Endodermal cell (in vitro differentiated cells): ENCODE results near the gene SH2D3C. TPM values are rescaled to one million over a fixed set of nuclear protein-coding genes. Genes with fewer than 3 reads are reported as not detected.
A peak's percentile ranks its signal among the peaks of the same experiment; 100 is the strongest.

ENCODE experiments used
- DNase-seq: peaks from one replicate; pipeline ENCODE4 v3.0.0-alpha.2; 2017
- H3K27ac ChIP-seq: 2 replicates; pipeline ENCODE4 v1.5.1; 2013; ENCODE audit warnings: mild to moderate bottlenecking, low read depth, low read length, moderate library complexity
- H3K27me3 ChIP-seq: 2 replicates; pipeline ENCODE4 v1.6.1; 2013; ENCODE audit warnings: mild to moderate bottlenecking, low read length, moderate library complexity; ENCODE audit not compliant: insufficient read depth, control insufficient read depth, poor library complexity, severe bottlenecking
- H3K36me3 ChIP-seq: 2 replicates; pipeline ENCODE4 v1.7.0; 2013; ENCODE audit warnings: mild to moderate bottlenecking, low read length, moderate library complexity; ENCODE audit not compliant: control insufficient read depth, insufficient read depth
- H3K4me1 ChIP-seq: one replicate; pipeline ENCODE4 v1.7.0; 2013; ENCODE audit warnings: low read length; ENCODE audit not compliant: control insufficient read depth, insufficient read depth
- H3K4me3 ChIP-seq: 2 replicates; pipeline ENCODE4 v1.5.1; 2013; ENCODE audit warnings: mild to moderate bottlenecking, low read length, moderate library complexity
- H3K9ac ChIP-seq: 2 replicates; pipeline ENCODE4 v1.6.1; 2013; ENCODE audit warnings: mild to moderate bottlenecking, low read length, moderate library complexity; ENCODE audit not compliant: poor library complexity, severe bottlenecking; ENCODE audit errors: extremely low read depth
- H3K9me3 ChIP-seq: 2 replicates; pipeline ENCODE4 v1.6.1; 2013; ENCODE audit warnings: mild to moderate bottlenecking, low read length, moderate library complexity; ENCODE audit not compliant: control insufficient read depth
- H3K27ac Mint-ChIP-seq: 2 replicates; pipeline ENCODE4 v1.8.0; 2020; ENCODE audit warnings: mixed read lengths
- H3K27me3 Mint-ChIP-seq: 2 replicates; pipeline ENCODE4 v1.8.0; 2021; ENCODE audit warnings: mild to moderate bottlenecking, mixed read lengths; ENCODE audit not compliant: insufficient read depth
- H3K36me3 Mint-ChIP-seq: 2 replicates; pipeline ENCODE4 v1.8.0; 2020; ENCODE audit warnings: low read depth, mixed read lengths
- H3K4me1 Mint-ChIP-seq: 2 replicates; pipeline ENCODE4 v1.8.0; 2020; ENCODE audit warnings: mixed read lengths
- H3K4me3 Mint-ChIP-seq: 2 replicates; pipeline ENCODE4 v1.8.0; 2020; ENCODE audit warnings: mild to moderate bottlenecking, moderate library complexity, mixed read lengths
- H3K9me3 Mint-ChIP-seq: 2 replicates; pipeline ENCODE4 v1.8.0; 2020; ENCODE audit warnings: mild to moderate bottlenecking, mixed read lengths
- CTCF ChIP-seq: fragments of 200-600 bp; sonication (generic); conservative IDR thresholded peaks from 2 replicates; pipeline ENCODE4 v1.5.0; 2021; ENCODE audit warnings: antibody characterized with exemption, mild to moderate bottlenecking
- WGBS, 2 experiments: methylation state at CpG; one replicate each; pipeline versions ENCODE4 v1.1.5 to v1.1.7; 2013; ENCODE audit warnings: missing lambda C conversion rate in 2 of 2, mixed read lengths in 1 of 2; ENCODE audit not compliant: insufficient coverage in 1 of 2, insufficient read length in 1 of 2; 5-methylcytosine and 5-hydroxymethylcytosine counted together
- total RNA-seq, 2 donors: library from RNA; stranded (reverse); fragmentation: NEBNext Ultra II Directional in 1 of 2; extraction: Animal tissue kit (Norgen Biotek cat#: 25700) in 1 of 2; gene quantifications; 2 replicates in 1 of 2; 3 replicates in 1 of 2; pipeline ENCODE4 v1.2.1, GENCODE V29; 2021

The SH2D3C gene
- total RNA-seq, 2 donors from 2014 or later: 0.77 to 1.4 TPM

GRCh38 chr9:127755061-127756060 is 23.1 kb downstream of the SH2D3C start:
- H3K4me1 ChIP-seq: no peaks in the 10 kb centered on the region
- H3K36me3 ChIP-seq: no peaks in the 10 kb centered on the region
- H3K36me3 Mint-ChIP-seq: no peaks in the 10 kb centered on the region
- no peaks in the 10 kb centered on the region for H3K9me3 Mint-ChIP-seq
- WGBS, 2 experiments: 9 to 29% methylated on average over 18 to 58 of the region's 61 CpGs
- H3K4me3 Mint-ChIP-seq: peak overlapping the region; percentile 45
- H3K9me3 ChIP-seq: no peaks in the 10 kb centered on the region
- no peak overlapping the region for H3K27ac Mint-ChIP-seq
- H3K27me3 Mint-ChIP-seq: peaks cover 55% of the 10 kb centered on the region
- DNase-seq: peak; percentile 90
- H3K27me3 ChIP-seq: peaks cover 49% of the 10 kb centered on the region
- no peak for TF ChIP-seq CTCF
- no peak overlapping the region for H3K9ac ChIP-seq
- H3K4me1 Mint-ChIP-seq: no peaks in the 10 kb centered on the region
- H3K4me3 ChIP-seq: peak overlapping the region; percentile 53
- no peak overlapping the region for H3K27ac ChIP-seq

DNA sequence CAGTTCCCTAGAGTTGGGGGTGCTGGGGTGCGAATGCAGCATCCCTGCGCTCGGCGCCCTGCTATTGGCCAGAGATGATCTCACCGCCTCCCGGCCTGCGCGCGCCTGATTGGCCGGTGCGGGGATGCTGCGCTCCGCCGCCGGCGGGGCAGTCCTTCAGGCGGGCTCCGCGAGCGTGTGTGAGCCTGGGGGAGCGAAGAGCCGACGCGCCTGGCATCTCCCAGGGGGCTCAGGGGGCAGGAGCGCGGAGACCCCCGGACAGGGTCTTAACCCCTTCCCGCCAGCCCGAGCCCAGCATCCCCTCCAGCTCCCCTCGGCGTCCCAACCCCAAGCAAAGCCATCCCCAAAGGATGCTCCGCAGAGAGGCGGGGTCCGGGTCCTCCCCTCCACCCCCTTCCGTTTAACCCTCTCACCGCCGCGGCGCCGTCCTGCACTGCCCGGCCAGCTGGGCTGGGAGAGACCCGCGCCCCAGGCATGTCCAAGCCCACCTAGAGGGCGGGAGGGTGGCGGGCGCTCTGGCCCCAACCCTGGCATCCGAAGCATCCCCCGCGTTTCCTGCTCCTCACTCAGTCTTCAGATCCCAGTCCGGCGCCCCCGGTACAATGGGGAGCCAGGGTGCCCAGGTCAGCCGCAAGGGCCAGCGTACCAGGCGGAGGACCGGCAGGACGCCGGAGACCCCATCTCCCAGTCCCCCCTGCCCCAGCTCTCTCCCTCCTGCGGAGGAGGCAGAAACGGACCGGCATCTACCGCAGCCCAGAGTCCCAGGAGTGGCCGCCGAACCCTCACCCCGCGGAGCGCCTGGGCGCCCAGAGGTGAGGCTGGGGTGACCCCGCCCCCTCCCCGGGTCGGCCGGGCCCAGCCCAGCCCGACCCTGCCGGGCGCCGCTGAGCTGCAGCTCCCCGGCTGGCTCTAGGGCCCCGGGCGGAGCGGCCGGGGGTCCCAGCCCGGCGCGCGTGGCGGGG is 24.1 kb downstream of the SH2D3C start:
- TF ChIP-seq CTCF: no peak
- Mint-ChIP-seq H3K4me3 (peak overlapping the region; percentile 45), H3K4me1 (no peaks in the 10 kb centered on the region), H3K27ac (no peak overlapping the region), H3K36me3 (no peaks in the 10 kb centered on the region), H3K27me3 (peaks cover 55% of the 10 kb centered on the region), H3K9me3 (no peaks in the 10 kb centered on the region)
- H3K27ac ChIP-seq: no peak overlapping the region
- peaks cover 49% of the 10 kb centered on the region for H3K27me3 ChIP-seq
- 1% methylated on average over 40 to 86 of the region's 86 CpGs for whole genome bisulfite sequencing, 2 experiments
- H3K9me3 ChIP-seq: no peaks in the 10 kb centered on the region
- H3K36me3 ChIP-seq: no peaks in the 10 kb centered on the region
- H3K4me3 ChIP-seq: peak overlapping the region; percentile 56
- DNase-seq: peak; percentile 90
- no peaks in the 10 kb centered on the region for H3K4me1 ChIP-seq
- H3K9ac ChIP-seq: no peak overlapping the region

GRCh38 chr9:127753622-127754021 is 24.8 kb downstream of the SH2D3C start:
- H3K27me3 ChIP-seq: peaks cover 49% of the 10 kb centered on the region
- no peak overlapping the region for H3K27ac ChIP-seq
- Mint-ChIP-seq H3K4me3 (no peak overlapping the region), H3K9me3 (no peaks in the 10 kb centered on the region), H3K36me3 (no peaks in the 10 kb centered on the region), H3K4me1 (no peaks in the 10 kb centered on the region), H3K27ac (no peak overlapping the region), H3K27me3 (peaks cover 55% of the 10 kb centered on the region)
- no peaks in the 10 kb centered on the region for H3K9me3 ChIP-seq
- no peak overlapping the region for H3K9ac ChIP-seq
- H3K4me1 ChIP-seq: no peaks in the 10 kb centered on the region
- H3K4me3 ChIP-seq: no peak overlapping the region
- no peak for DNase-seq
- TF ChIP-seq CTCF: no peak
- WGBS, 2 experiments: 59 to 72% methylated on average over 7 to 8 of the region's 8 CpGs
- H3K36me3 ChIP-seq: no peaks in the 10 kb centered on the region
